CMK (cell line): Measurements from ENCODE around the gene HEPACAM.

Experiments
- DNase-seq: peaks from one replicate; pipeline ENCODE4 v3.0.0-alpha.2; 2010; ENCODE audit warnings: low read depth

HEPACAM gene

GRCh38 chr11:124898711-124899110, 37.1 kb downstream of the HEPACAM start:
- no peak for DNase-seq

DNA sequence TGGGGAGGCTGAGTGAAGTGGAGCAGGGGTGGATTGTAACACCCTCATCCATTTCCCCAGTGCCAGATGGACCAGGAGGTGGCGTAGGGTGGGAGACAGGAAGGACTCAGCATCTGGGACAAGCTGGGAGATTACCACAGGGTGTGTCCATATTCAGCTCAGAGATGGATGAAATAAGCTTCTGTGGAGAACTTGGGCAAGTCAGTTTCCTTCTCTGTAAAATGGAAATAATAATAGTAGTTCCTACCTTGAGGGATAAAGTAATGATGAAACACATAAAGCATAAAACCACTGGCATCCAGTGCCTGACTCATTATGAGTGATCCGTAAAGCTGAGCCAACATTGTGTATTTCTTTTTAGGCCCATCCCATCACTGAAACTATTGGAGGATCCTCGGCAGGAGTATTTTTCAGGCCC, 37.6 kb downstream of the HEPACAM start:
- DNase-seq = no peak

GRCh38 chr11:124897674-124898262, 38.1 kb downstream of the HEPACAM start, which contains the start of gene ROBO4:
TSS of gene ROBO4 (minus strand) at chr11:124897865. CDS start at chr11:124897795, 70 bp downstream.
- no peak for DNase-seq

GRCh38 chr11:124896821-124897391, 38.9 kb downstream of the HEPACAM start:
- no peak for DNase-seq

GRCh38 chr11:124896071-124896750, 39.6 kb downstream of the HEPACAM start:
- no peak for DNase-seq

GRCh38 chr11:124895471-124895971, 40.3 kb downstream of the HEPACAM start:
- no peak for DNase-seq

DNA sequence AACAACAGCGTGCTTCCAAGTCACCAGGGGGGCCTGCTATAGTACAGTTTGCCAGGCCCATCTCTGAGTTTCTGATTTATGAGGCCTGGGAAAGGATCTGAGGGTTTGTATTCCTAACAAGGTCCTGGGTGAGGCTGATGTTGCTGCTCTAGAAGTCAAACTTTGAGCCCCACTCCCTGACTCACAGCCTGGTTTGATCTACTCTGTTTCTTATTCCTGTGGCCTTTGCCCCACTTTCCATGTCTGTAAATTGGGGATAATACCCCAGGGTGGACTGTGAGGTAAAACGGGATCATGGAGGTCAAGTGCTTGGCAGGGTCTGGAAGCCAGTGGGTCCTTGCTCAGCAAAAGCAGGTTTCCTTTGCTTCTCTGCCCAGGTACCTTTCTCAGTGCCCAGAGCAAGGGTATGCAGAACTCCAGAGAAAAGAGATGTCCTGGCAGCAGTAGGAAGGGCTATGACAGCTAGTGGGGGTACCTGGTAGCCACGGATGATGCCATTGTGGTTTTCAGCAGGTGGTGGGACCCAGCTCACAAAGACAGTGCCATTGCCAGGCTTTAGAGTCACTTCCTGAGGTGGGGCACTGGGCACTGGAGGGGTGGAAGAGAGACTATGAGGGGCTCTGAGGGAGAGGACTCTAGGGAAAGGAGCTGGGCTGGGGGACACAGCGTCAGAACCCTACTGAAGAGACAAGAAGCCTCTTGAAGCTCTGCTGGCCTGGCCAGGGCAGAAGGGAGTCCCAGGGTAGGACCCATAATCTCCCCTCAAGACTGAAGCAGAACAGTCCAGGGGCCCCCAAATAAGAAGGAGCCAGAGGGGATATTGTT, 41.0 kb downstream of the HEPACAM start:
- no peak for DNase-seq

DNA sequence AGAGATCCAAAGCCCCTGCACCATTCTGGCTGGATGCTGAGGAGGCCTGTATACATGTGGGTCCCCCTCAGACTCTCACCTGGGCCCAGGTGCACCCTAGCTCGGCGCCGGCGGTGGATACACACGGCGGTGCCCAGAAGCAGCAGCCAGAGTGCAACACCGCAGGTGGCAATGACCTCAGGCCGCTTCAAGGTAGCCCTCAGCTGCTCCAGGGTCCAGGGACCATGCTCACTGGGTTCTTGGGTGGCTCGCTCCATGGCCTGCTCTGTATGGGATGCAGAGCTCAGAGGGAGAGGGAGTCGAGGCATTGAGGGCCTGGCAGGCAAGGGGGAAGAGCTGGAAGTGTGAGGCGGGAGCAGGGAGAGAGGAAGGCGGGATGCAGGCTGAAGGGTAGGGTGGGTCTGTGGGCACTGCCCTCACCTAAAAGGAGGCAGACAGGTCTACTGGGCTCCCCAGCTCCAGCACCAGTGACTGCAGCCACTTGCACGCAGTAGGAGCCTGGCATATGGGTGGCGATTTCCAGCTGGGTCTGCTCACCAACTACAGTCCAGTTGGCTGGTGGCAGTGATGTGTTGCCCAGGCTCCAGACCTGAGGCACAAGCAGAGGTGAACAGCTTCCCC, 42.0 kb downstream of the HEPACAM start:
- no peak for DNase-seq

DNA sequence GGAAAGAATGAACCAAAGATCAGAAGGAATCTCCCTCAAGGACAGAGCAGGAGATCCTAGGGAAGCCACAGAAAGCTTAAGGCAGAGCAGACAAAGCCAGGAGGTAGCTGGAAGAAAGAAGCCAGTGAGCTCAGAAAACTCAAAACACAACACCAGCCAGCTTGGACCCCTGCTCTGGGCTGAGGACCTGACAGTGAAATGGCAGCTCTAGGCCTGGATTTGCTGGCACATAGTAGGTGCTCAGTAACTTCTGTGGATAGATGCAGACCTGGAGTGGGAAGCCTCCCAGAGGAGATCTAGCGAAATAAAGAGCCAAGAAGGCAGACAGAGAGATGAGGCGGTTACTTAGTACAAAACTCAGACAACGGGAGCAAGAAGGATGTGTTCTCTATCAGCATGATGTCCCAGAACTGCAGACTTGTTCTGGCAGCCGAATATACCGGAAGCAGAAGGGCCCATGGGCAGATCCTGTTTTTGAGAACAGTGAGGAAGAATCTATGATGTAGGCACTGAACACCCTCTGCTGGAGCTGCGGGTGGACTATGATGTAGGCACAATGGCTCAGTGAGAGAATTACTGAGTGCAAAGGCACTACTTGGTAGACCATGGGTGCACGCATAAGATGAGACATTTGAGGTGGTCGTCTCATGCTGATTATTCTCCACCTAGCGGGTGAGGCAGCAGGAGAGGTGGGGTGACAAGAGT, 42.9 kb downstream of the HEPACAM start:
- DNase-seq = no peak

DNA sequence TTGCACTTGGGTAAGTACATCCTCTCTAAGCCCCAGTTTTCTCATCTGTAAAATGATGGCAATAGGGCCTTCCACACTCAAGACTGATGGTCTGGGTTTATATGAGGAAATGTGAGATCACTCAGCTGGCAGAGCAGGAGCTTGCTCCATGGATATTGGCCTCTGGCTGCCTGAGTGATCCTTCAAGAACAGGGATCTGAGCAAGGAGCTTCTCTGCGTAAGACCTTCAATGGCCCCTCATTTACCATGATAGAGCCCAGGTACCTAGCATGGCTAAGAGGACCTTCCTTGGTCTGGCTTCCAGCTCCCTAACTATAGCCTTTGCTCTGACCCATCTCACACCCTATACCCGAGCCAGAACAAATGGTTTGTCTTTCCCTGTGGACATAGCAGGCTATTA, 43.7 kb downstream of the HEPACAM start:
- DNase-seq = no peak

DNA sequence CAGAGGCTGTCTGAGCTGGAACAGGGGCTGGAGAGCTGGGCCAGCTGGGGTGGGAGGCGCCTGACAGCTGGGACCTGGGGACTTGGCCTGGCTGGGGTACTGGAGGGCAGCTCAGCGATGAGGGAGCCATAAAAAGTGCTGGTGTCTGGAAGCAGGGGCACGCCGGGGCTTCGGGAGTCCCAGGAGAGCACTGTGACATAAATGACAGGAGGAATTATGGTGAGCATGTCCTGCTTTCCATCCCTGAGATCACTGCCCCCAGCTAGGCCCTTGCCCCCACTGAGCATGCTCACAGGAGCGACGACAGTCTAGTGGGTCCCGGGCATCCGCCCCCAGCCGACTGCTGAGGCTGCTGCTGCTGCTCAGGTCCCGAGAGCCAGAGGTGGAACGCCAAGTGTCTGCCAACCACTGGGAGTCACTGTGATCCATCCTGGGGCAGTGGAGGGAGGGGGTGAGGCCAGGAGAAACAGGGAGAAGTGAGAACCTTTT, 44.4 kb downstream of the HEPACAM start:
- DNase-seq = no peak

DNA sequence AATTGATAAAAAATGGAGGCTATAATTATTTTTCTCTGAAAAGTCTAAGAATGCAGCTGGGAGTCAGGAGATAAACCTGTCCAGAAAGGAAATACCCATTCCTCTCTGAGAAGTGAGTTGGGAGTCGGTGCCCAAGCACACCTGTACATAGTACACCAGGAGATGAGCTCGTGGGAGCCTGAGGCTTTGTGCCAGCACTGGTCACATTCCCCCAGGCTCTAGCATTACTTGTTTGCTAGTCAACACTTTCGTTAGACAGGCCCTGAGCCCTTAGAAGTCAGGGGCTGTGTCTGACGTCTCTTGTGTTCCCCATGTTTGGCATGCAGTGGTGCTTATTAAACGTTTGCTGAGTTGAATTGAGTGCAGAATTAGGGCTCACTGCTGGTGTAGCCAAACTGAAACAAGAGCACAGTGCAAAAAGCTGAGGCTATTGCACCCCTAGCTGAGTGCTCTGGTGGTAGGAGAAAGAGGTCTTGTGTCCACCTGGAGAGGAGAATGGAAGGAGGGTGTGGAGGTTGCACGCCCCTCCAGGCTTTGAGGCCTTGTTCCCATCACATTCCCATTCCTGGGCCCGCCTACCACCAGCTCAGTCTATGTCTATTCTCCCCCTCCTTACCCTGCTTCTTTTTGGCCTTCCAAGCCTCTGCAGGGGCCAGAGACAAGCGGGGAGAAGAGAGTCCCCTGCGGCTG, 45.0 kb downstream of the HEPACAM start:
- no peak for DNase-seq

DNA sequence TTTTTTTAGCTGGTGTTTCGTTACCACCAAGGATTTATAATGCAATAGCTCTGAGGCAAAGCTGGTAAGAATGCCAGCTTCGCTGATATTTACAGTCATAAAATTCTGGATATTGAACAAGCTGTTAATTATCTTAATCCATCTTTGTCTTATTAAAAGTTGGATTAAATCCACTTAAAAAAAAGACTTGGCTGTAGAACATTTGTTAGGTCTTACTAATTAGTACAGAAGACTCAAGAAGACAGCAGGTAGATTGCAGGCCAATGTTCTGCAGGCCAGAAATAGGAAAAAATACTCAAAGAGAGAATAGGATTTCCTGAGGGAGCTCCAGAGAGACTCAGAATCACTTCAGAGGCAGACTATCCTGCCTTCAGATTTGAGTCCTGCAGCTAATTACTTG, 45.7 kb downstream of the HEPACAM start:
- no peak for DNase-seq

- DNase-seq = no peak
Observed at GRCh38 chr11:124889191-124890091, 46.4 kb downstream of the HEPACAM start.

- DNase-seq = no peak
Observed at GRCh38 chr11:124887667-124888013, 48.2 kb downstream of the HEPACAM start.

- DNase-seq = no peak
Observed at GRCh38 chr11:124886978-124887666, 48.7 kb downstream of the HEPACAM start.

DNA sequence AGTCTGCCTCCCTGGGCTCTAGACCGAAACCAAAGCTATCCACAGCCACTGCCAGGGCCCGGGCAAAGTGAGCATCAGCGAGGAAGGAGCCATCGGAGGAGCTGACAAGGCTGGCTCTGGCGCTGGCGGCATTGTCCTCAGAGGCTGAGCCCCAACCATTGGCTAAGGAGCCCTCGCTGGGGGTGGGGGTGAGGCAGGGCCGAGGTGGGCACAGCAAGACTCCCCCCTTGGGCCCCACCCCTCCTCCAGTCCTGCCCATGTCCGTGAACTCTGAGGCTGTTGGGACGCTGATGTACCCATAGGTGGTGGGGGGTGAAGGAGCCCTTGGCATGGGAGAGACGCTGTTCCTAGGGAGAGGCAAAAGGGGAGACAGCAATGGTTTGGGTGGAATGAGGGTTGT, 49.4 kb downstream of the HEPACAM start:
- no peak for DNase-seq

GRCh38 chr11:124884869-124885479, 50.9 kb downstream of the HEPACAM start:
- DNase-seq = no peak

DNA sequence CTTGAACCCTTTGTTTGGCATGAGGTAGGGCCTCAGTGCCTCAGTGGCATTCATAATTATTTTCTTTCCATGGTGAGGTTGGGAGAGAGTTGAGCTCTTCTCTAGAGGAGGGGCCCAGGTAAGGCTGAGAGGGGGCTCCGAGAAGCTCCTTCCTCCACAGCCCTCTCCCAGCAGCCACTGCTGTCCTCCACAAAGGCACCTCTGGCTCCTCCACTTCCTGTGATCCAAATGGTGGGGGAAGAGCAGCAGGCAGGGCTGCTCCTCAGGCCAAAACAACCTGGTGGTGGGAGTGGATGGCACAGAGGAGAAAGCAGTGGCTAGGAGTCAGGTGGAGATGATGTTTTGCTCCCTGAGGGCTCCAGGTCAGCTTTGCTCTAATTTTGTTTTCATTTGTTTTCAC, 51.5 kb downstream of the HEPACAM start:
- no peak for DNase-seq
